Activated gamma-delta T cell treated with anti-CD3 and anti-CD28 coated beads, Interleukin-2, amount 50 U/mL, for 16 hours (primary cell): Measurements from ENCODE around the gene EFEMP1.

Experiments
- DNase-seq: peaks from one replicate; pipeline ENCODE4 v3.0.0-alpha.2; 2020; ENCODE audit warnings: low read depth

EFEMP1 gene

GRCh38 chr2:55932843-55933242, 9.3 kb upstream of the EFEMP1 start:
- no peak for DNase-seq

- no peak for DNase-seq
These were observed 7.7 kb upstream of the EFEMP1 start for GRCh38 chr2:55931281-55931680.

GRCh38 chr2:55929476-55929875, 5.9 kb upstream of the EFEMP1 start:
- DNase-seq = no peak

GRCh38 chr2:55926974-55927373, 3.4 kb upstream of the EFEMP1 start:
- DNase-seq = no peak

- no peak for DNase-seq
These were observed 2.7 kb upstream of the EFEMP1 start for GRCh38 chr2:55926246-55926645.

GRCh38 chr2:55923982-55924321, 370 bp upstream of the EFEMP1 start:
- DNase-seq = no peak

- no peak for DNase-seq
These were observed 1.2 kb downstream of the EFEMP1 start for GRCh38 chr2:55922291-55922907.

GRCh38 chr2:55919574-55919973, 4.0 kb downstream of the EFEMP1 start:
- no peak for DNase-seq

- DNase-seq = no peak
These were observed 4.7 kb downstream of the EFEMP1 start for GRCh38 chr2:55918856-55919255.

GRCh38 chr2:55917713-55918390, 5.7 kb downstream of the EFEMP1 start:
- no peak for DNase-seq

- no peak for DNase-seq
These were observed 6.5 kb downstream of the EFEMP1 start for GRCh38 chr2:55917117-55917516.

GRCh38 chr2:55916473-55917049, 7.0 kb downstream of the EFEMP1 start:
- no peak for DNase-seq

- no peak for DNase-seq
These were observed 8.8 kb downstream of the EFEMP1 start for GRCh38 chr2:55914786-55915185.

GRCh38 chr2:55912926-55913325, 10.7 kb downstream of the EFEMP1 start:
- DNase-seq = no peak

- DNase-seq = no peak
These were observed 13.5 kb downstream of the EFEMP1 start for GRCh38 chr2:55910077-55910476.

GRCh38 chr2:55907686-55908085, 15.9 kb downstream of the EFEMP1 start:
- DNase-seq = no peak

GRCh38 chr2:55906993-55907392, 16.6 kb downstream of the EFEMP1 start:
- no peak for DNase-seq

GRCh38 chr2:55903727-55904126, 19.9 kb downstream of the EFEMP1 start:
- DNase-seq = no peak

GRCh38 chr2:55902971-55903370, 20.6 kb downstream of the EFEMP1 start:
- DNase-seq = no peak

- no peak for DNase-seq
These were observed 21.2 kb downstream of the EFEMP1 start for GRCh38 chr2:55902429-55902828.

GRCh38 chr2:55901941-55902340, 21.6 kb downstream of the EFEMP1 start:
- no peak for DNase-seq

GRCh38 chr2:55901322-55901721, 22.3 kb downstream of the EFEMP1 start:
- no peak for DNase-seq

- DNase-seq = no peak
These were observed 23.7 kb downstream of the EFEMP1 start for GRCh38 chr2:55899881-55900280.
